GM18502 (cell line): Measurements from ENCODE around the gene NOC2L.

Experiments
- ATAC-seq: cut with Tn5 transposase; IDR thresholded peaks from one replicate; pipeline ENCODE4 v1.9.1; 2021; ENCODE audit warnings: mild to moderate bottlenecking; ENCODE audit not compliant: unreplicated experiment, poor library complexity

The NOC2L gene

GRCh38 chr1:945688-946556, 13.1 kb downstream of the NOC2L start:
- ATAC-seq = no peak

GRCh38 chr1:944341-945325, 14.4 kb downstream of the NOC2L start:
- no peak for ATAC-seq

GRCh38 chr1:943545-944340, 15.3 kb downstream of the NOC2L start:
- ATAC-seq = no peak

- ATAC-seq = no peak
Observed at GRCh38 chr1:942864-943533, 16.1 kb downstream of the NOC2L start.

- no peak for ATAC-seq
Observed at GRCh38 chr1:942411-942821, 16.6 kb downstream of the NOC2L start.

- no peak for ATAC-seq
Observed at GRCh38 chr1:941588-942383, 17.3 kb downstream of the NOC2L start.

GRCh38 chr1:941015-941587, 18.0 kb downstream of the NOC2L start:
- no peak for ATAC-seq

- no peak for ATAC-seq
Observed at GRCh38 chr1:940107-941014, 18.7 kb downstream of the NOC2L start.

- ATAC-seq = no peak
Observed at GRCh38 chr1:939511-940106, 19.4 kb downstream of the NOC2L start.

- ATAC-seq = no peak
Observed at GRCh38 chr1:938711-939489, 20.2 kb downstream of the NOC2L start.

GRCh38 chr1:938088-938683, 20.9 kb downstream of the NOC2L start:
- no peak for ATAC-seq

GRCh38 chr1:937521-937920, 21.5 kb downstream of the NOC2L start:
- no peak for ATAC-seq

GRCh38 chr1:936348-937264, 22.4 kb downstream of the NOC2L start:
- no peak for ATAC-seq

- ATAC-seq = no peak
Observed at GRCh38 chr1:935751-936231, 23.3 kb downstream of the NOC2L start.
